CD4-positive, alpha-beta T cell treated with Interleukin-1 beta for 1 hour (primary cell): ENCODE results near the gene RNF4.
"Not testable (repeated sequence)": the region's sequence is repeated elsewhere in the genome, so short reads cannot be mapped to it uniquely, and the experiment has no call there.

Experiments used
- DNase-seq, 2 donors: peaks; one replicate each; pipeline ENCODE4 v3.0.0-alpha.2; 2020 to 2022

Gene RNF4

GRCh38 chr4:2537011-2537830 is 68.3 kb downstream of the RNF4 start:
- DNase-seq, result peak; percentile 53 to 55

GRCh38 chr4:2543580-2544191 is 74.8 kb downstream of the RNF4 start:
- not testable (repeated sequence) for DNase-seq

- DNase-seq, result no peak
Measured at GRCh38 chr4:2545321-2546013, 76.6 kb downstream of the RNF4 start.

GRCh38 chr4:2546286-2546823 is 77.4 kb downstream of the RNF4 start:
- no peak for DNase-seq

- not testable (repeated sequence) for DNase-seq
Measured at GRCh38 chr4:2546961-2547691, 78.2 kb downstream of the RNF4 start.

- DNase-seq, result no peak
Measured at GRCh38 chr4:2551118-2551517, 82.2 kb downstream of the RNF4 start.

GRCh38 chr4:2552806-2553205 is 83.9 kb downstream of the RNF4 start:
- DNase-seq, result no peak

GRCh38 chr4:2558301-2558700 is 89.4 kb downstream of the RNF4 start:
- no peak for DNase-seq

- no peak for DNase-seq
Measured at GRCh38 chr4:2560167-2560566, 91.3 kb downstream of the RNF4 start.
